Tibial nerve (tissue), 4 donors: ENCODE measurements around the gene PDZD2. TPM values are rescaled to one million over a fixed set of nuclear protein-coding genes. Genes with fewer than 3 reads are reported as not detected.
A peak's percentile ranks its signal among the peaks of the same experiment; 100 is the strongest.

ENCODE experiments used
- DNase-seq, 2 donors: peaks; one replicate each; pipeline ENCODE4 v3.0.0-alpha.2; 2019; ENCODE audit warnings: low spot score in 2 of 2
- H3K27ac ChIP-seq, 4 donors: fragments of 200-600 bp; sonication (generic) in 3 of 4; one replicate each; pipeline ENCODE4 v1.5.1; 2017 to 2019; ENCODE audit warnings: mild to moderate bottlenecking in 1 of 4
- H3K27me3 ChIP-seq, 2 donors: fragments of 200-600 bp; sonication (generic) in 1 of 2; one replicate each; pipeline versions ENCODE4 v1.5.1 to v1.6.0; 2017 to 2019
- H3K36me3 ChIP-seq, 3 donors: fragments of 200-600 bp; sonication (generic); one replicate each; pipeline ENCODE4 v1.5.1; 2018 to 2019
- H3K4me1 ChIP-seq, 4 donors: fragments of 200-600 bp; sonication (generic) in 3 of 4; one replicate each; pipeline ENCODE4 v1.5.1; 2017 to 2019
- H3K4me3 ChIP-seq, 4 donors: fragments of 200-600 bp; sonication (generic) in 3 of 4; one replicate each; pipeline ENCODE4 v1.5.1; 2017 to 2019; ENCODE audit warnings: mild to moderate bottlenecking in 1 of 4, moderate library complexity in 1 of 4
- H3K9me3 ChIP-seq, 4 donors: fragments of 200-600 bp; sonication (generic) in 3 of 4; one replicate each; pipeline ENCODE4 v1.5.1; 2017 to 2019
- CTCF ChIP-seq, 5 experiments: fragments of 200-600 bp in 3 of 5; fragments of 450-650 bp in 2 of 5; sonication (generic) in 3 of 5; IDR thresholded peaks; one replicate each; pipeline ENCODE4 v1.5.1; 2016 to 2019; ENCODE audit warnings: antibody characterized with exemption in 5 of 5, mild to moderate bottlenecking in 3 of 5, moderate library complexity in 2 of 5
- EP300 ChIP-seq, 2 donors: sonication (generic); formaldehyde crosslinking; IDR thresholded peaks; one replicate each; pipeline ENCODE4 v1.6.1; 2017; ENCODE audit warnings: antibody characterized with exemption in 2 of 2, mild to moderate bottlenecking in 1 of 2
- POLR2A ChIP-seq, 2 donors: fragments of 450-650 bp; IDR thresholded peaks; one replicate each; pipeline ENCODE4 v1.6.1; 2017; ENCODE audit warnings: antibody characterized with exemption in 2 of 2, mild to moderate bottlenecking in 2 of 2, moderate library complexity in 2 of 2
- WGBS, 2 donors: methylation state at CpG; one replicate each; pipeline ENCODE4 v1.1.5; 2018; 5-methylcytosine and 5-hydroxymethylcytosine counted together
- total RNA-seq, 4 donors: library from RNA; depleted of rRNA; stranded (reverse); fragments of >200 nt; gene quantifications; one replicate each; pipeline ENCODE4 v1.1.0, GENCODE V29; 2016

Gene PDZD2
- total RNA-seq, 4 donors from 2014 or later: 102 to 153 (median 117) TPM

- no peak for DNase-seq
- WGBS, 2 donors: 55 to 56% methylated on average over 7 of the region's 7 CpGs
- Histone ChIP-seq H3K27me3 (no peaks in the 10 kb centered on the region), H3K4me3 (no peak overlapping the region), H3K36me3 (peaks cover 0 to 31% (median 0%) of the 10 kb centered on the region in 3 donors), H3K27ac (peak overlapping the region in 2 of 4 donors; percentile 37 to 83), H3K4me1 (peaks cover 0 to 39% (median 12%) of the 10 kb centered on the region in 4 donors), H3K9me3 (no peaks in the 10 kb centered on the region)
- no peak for TF ChIP-seq POLR2A (IDR thresholded peaks at IDR 0.05)
- TF ChIP-seq EP300 (IDR thresholded peaks at IDR 0.05): no peak
- TF ChIP-seq CTCF (IDR thresholded peaks at IDR 0.05): no peak
Observed at GRCh38 chr5:32044434-32044833, 405.5 kb downstream of the PDZD2 start.

DNA sequence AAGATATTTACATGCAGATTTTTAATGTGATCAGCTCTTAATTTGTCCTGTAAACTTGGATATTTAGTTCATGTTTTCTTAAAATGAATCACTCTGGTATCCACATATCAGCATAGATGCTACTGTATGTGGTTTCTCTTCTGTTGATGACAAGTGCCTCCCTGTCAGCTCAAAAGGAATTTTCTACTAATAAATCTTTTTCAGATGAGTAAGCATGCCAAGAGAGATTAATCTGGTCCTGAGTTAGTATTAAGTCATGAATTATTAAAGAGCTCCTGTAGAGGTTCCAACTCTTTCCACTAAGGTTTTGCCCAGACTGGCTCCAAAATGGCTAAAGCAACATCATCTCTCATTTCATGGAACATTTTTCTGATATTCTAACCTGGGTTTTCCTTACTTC, 406.0 kb downstream of the PDZD2 start:
- H3K9me3 ChIP-seq: no peaks in the 10 kb centered on the region
- H3K27me3 ChIP-seq: no peaks in the 10 kb centered on the region
- no peak overlapping the region for H3K4me3 ChIP-seq
- H3K36me3 ChIP-seq: peaks cover 0 to 31% (median 0%) of the 10 kb centered on the region in 3 donors
- peaks cover 0 to 39% (median 12%) of the 10 kb centered on the region in 4 donors for H3K4me1 ChIP-seq
- no peak for DNase-seq
- no peak for TF ChIP-seq EP300 (IDR thresholded peaks at IDR 0.05)
- no peak for TF ChIP-seq CTCF (IDR thresholded peaks at IDR 0.05)
- no peak for TF ChIP-seq POLR2A (IDR thresholded peaks at IDR 0.05)
- H3K27ac ChIP-seq: peak overlapping the region in 2 of 4 donors; percentile 37 to 83

DNA sequence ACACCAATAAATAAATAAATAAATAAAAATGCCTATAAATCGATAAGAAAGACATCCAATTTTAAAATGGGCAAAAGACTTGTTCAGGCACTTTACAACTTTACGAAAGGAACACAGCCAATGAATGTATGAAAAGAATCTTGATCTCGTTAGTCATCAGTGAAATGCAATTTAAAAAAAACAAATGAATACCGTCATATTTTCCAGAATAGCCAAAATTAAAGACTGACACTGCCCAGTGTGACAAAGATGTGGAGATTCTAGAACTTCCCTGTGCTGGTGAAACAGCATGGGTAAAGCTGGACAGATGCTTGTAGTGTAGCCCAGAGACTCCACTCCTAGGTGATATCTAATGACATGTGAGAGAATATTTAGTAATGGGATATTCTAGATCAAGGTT, 408.1 kb downstream of the PDZD2 start:
- Histone ChIP-seq H3K27ac (peak overlapping the region in 2 of 4 donors; percentile 71 to 76), H3K27me3 (no peaks in the 10 kb centered on the region), H3K9me3 (no peaks in the 10 kb centered on the region), H3K36me3 (peaks cover 0 to 28% (median 0%) of the 10 kb centered on the region in 3 donors), H3K4me3 (no peak overlapping the region), H3K4me1 (peaks cover 0 to 34% (median 10%) of the 10 kb centered on the region in 4 donors)
- DNase-seq: no peak
- TF ChIP-seq EP300 (IDR thresholded peaks at IDR 0.05) (no peak), POLR2A (IDR thresholded peaks at IDR 0.05) (no peak), CTCF (IDR thresholded peaks at IDR 0.05) (no peak)
- 72 to 74% methylated on average over 4 of the region's 4 CpGs for WGBS, 2 donors

GRCh38 chr5:32051796-32052195, 412.9 kb downstream of the PDZD2 start:
- Histone ChIP-seq H3K9me3 (no peaks in the 10 kb centered on the region), H3K27ac (no peak overlapping the region), H3K4me3 (no peak overlapping the region), H3K36me3 (peaks cover 0 to 57% (median 0%) of the 10 kb centered on the region in 3 donors), H3K27me3 (no peaks in the 10 kb centered on the region), H3K4me1 (peaks cover 0 to 18% (median 5%) of the 10 kb centered on the region in 4 donors)
- TF ChIP-seq EP300 (IDR thresholded peaks at IDR 0.05) (no peak), POLR2A (IDR thresholded peaks at IDR 0.05) (no peak), CTCF (IDR thresholded peaks at IDR 0.05) (no peak)
- no peak for DNase-seq
- WGBS, 2 donors: 79 to 82% methylated on average over 5 of the region's 5 CpGs

- Histone ChIP-seq H3K4me1 (peaks cover 0 to 35% (median 3%) of the 10 kb centered on the region in 4 donors), H3K27me3 (no peaks in the 10 kb centered on the region), H3K4me3 (no peak overlapping the region), H3K36me3 (peaks cover 0 to 40% (median 0%) of the 10 kb centered on the region in 3 donors), H3K9me3 (no peaks in the 10 kb centered on the region), H3K27ac (peak overlapping the region in 2 of 4 donors; percentile 7 to 58)
- 70 to 71% methylated on average over 15 of the region's 15 CpGs for WGBS, 2 donors
- no peak for DNase-seq
- no peak for TF ChIP-seq EP300 (IDR thresholded peaks at IDR 0.05)
- no peak for TF ChIP-seq CTCF (IDR thresholded peaks at IDR 0.05)
- TF ChIP-seq POLR2A (IDR thresholded peaks at IDR 0.05): no peak
Observed at GRCh38 chr5:32055891-32056866, 417.2 kb downstream of the PDZD2 start.
